NCI-H1048 (cell line): ENCODE data around the gene CAPRIN2.

Experiments used
- DNase-seq: peaks from one replicate; lab custom pipeline; 2025; lab: John Stamatoyannopoulos, UW

The CAPRIN2 gene

GRCh38 chr12:30754750-30755394 is at the start of gene CAPRIN2:
TSS of gene CAPRIN2 (minus strand) at chr12:30754951. CDS start at chr12:30753520, 1,431 bp downstream.
- peak; percentile 87 for DNase-seq

DNA sequence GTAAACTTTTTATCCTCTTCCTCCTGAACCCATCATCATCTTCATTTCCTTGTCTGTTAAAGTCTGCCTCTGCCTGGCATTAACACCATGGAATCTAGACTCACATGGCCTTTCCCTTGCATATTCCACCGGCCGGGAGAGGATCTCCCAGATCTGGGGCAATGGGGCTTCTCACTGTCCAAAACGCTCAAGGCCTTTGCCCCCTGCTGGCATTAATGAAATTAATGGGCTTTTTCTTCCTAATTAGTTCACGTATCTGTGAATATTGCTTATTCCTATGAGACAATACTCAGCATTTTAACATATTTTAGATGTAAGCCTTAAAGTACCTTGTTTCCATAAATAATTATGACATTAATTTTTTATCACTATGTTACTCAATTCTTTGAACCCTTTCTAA is 42.9 kb upstream of the CAPRIN2 start:
- no peak for DNase-seq

DNA sequence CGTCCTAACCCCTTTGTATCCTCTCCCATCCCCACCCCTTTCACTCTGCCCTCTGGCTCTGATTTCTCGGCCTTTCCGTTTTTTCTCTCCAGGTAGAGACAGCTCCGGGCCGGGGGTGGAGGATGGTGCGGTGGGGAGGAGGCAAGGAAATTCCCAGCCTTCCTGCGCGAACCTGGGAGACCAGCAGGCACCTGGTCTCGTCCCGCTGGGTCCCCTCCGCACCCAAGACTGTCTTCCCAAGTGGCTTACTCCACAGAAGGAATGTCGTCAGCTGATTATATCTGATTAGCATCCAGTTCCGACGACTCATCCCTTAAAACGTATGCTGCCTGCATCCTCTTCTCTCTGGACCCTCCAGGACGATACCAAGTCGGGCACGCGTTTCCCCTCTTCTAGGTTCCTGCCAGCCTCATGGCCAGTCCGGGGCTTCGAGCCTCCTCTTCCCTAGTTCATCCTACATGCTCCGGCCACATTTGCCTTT is 42.2 kb upstream of the CAPRIN2 start:
- no peak for DNase-seq

GRCh38 chr12:30796313-30796780 is 41.6 kb upstream of the CAPRIN2 start:
- DNase-seq, result no peak

- no peak for DNase-seq
Measured at GRCh38 chr12:30795410-30796312, 40.9 kb upstream of the CAPRIN2 start.

- no peak for DNase-seq
Measured at GRCh38 chr12:30794591-30795409, 40.0 kb upstream of the CAPRIN2 start.

GRCh38 chr12:30794020-30794419 is 39.3 kb upstream of the CAPRIN2 start:
- no peak for DNase-seq

GRCh38 chr12:30792648-30793499 is 38.1 kb upstream of the CAPRIN2 start:
- DNase-seq, result no peak

- no peak for DNase-seq
Measured at GRCh38 chr12:30792085-30792484, 37.3 kb upstream of the CAPRIN2 start.

- DNase-seq, result no peak
Measured at GRCh38 chr12:30788754-30789153, 34.0 kb upstream of the CAPRIN2 start.

DNA sequence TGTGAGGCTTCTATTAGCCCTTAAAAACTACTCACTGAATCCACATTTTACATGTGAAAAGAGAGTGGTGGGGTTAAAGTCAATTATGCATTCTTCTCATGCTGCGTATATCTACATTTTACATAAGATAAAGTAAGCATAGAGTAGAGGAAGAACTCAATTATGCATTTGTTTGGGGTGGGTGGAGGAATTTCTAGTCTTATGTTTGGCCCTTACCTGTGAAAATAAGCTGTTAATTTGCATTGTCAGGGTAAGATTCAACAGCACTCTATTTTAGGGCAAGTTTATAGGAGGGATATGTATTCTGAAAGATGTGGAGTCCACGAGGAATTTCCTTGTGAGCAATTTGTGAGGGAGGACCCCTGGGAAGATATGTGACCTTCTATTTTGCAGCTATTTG is 30.9 kb upstream of the CAPRIN2 start:
- DNase-seq, result no peak

DNA sequence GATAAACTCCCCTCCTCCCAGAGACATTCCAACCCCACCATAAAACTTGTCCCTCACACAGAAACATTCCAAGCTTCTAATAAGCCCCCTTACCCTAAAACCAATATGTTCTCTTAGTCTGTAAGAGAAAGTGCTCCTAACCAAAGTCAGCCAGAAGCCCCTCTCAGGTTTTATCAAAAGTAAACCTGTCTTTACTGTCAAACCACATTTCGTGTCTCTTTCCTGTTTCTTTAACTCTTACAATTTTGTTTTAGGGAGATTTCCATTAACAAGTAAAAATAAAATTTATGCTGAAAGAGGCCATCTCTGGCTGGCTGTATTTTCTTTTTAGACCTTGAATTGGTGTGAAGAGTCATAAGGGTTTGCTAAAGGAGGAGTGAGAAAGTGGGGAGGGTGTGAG is 29.8 kb upstream of the CAPRIN2 start:
- no peak for DNase-seq

- DNase-seq, result no peak
Measured at GRCh38 chr12:30783946-30784345, 29.2 kb upstream of the CAPRIN2 start.

DNA sequence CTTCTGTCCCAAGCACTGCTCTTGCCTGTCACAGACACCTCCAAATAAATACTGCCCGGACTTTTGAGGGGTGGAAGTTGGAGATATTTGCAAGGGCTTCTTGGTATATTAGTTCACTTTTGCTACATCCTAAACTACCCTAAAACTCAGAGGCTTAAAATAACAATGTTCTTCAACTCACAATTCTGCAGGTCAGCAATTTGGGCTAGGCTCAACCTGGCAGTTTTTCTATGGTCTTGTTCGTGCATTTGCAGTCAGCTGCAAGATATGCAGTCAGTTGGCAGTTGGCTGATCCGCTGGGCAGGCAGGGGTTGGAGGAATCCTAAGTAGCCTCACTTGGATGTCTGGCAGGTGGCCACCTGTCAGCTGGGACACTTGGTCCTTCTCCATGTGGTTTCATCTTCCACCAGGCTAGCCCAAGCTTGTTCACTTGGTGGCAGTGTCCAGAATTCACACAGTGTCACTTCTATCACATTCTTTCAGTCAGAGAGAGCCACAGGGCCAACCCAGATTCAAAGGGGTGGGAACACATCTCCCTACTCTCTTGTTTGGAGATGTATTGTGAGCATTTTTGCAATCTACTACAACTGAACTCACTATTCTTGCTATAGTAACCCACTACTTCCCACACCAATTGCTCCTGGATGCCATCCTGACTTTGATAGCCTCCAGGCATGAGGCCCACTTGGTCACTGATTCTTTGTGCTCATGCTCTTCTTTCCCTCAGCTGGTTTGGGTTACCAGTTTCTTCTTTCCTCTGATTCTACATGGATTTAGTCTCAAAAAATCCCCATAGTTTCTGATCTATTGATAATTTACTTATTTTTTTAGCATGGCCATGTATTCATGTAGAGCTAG is 27.8 kb upstream of the CAPRIN2 start:
- DNase-seq, result no peak

DNA sequence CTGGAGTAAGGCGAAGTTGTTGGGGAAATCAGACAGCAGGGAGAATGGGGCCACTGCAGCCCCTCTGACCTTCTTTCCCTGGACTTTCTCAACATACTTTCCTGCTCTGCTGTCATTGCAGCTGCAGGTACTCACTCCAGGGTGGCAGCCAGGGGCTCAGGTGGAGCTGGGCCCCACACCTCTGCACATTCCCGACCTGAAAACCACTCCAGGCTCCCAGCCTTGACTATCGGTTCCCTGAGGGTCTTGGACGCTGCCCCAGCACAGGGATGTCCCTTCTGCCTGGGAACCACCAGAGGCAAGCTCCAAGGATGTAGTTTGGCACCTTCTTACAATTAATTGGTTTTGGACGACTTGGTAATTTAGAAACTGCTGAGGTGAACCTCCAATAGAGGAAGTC is 24.8 kb upstream of the CAPRIN2 start:
- no peak for DNase-seq

GRCh38 chr12:30779178-30779577 is 24.4 kb upstream of the CAPRIN2 start:
- DNase-seq, result no peak

DNA sequence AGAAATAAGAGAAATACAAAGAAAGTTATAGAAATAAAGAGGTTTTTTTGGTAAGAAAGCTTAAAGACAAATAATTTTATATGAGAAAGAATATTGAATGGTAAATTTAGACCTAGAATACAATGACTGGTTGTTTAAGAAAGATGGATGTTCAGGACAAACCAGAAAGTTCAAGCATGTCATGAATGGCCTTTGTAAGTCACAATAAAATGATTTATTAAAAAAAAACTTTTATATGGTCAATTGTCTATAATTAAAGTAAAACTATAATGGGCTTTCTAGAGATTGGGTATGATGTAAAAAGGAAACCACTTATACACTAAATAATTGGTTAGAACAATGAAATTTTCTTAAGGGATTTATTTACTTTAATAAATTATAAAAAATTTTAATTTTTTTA is 19.8 kb upstream of the CAPRIN2 start:
- no peak for DNase-seq

DNA sequence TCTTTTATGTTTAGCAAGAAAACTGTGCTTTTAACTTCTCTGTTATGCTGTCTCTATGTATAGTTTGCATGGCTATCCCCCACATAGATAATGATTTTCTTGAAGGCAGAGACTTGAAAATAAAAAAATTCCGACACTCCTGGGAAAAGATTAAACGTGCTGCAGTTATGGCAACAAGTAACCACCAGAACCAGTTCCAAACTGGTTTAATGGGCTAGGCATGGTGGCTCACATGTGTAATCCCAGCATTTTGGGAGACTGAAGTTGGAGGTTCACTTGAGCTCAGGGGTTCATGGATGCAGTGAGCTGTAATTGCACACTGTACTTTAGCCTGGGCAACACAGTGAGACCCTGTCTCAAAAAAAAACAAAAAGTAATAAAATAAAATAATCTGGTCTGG is 15.1 kb upstream of the CAPRIN2 start:
- DNase-seq, result no peak

DNA sequence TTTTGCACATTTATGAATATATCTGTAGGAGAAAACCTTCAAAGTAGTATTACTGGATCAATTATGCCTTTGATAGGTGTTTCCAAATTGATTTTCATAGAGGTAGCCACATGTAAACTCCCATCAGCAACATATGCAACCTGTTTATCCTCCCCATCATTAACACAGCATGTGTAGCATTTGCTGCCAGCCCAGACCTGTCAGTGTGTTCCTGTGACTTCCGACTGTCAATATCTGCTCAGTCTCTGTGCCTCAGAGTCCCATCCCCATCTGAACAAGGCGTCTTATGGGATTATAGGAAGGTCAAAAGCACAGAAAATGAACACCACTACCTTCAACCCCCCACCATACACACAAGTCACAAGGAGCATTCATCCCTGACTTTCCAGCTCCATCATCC is 9.5 kb upstream of the CAPRIN2 start:
- DNase-seq, result no peak

GRCh38 chr12:30763053-30763452 is 8.3 kb upstream of the CAPRIN2 start:
- DNase-seq, result no peak
